ENCODE results near the gene C3.

- TF ChIP-seq POLR2AphosphoS5 (IDR thresholded peaks at IDR 0.05; ENCODE audit: borderline replicate concordance, low read depth, low read length), result no peak
- no peak for TF ChIP-seq EZH2 (IDR thresholded peaks at IDR 0.05)
These were observed 3.3 kb upstream of the C3 start for GRCh38 chr19:6723738-6724137.

All from SK-N-MC (cell line).